Measurements from ENCODE around the gene GALNS. TPM values are rescaled to one million over a fixed set of nuclear protein-coding genes. Genes with fewer than 3 reads are reported as not detected.

GALNS gene
- total and polyA plus RNA-seq, 2 of the 4 experiments (the other 2 are of a cell fraction): 7.2 to 32.5 TPM

- Histone ChIP-seq H3K79me1 (ENCODE audit: low read depth in 1 of 2, low read length in 2 of 2) (no peaks in the 10 kb centered on the region; a peak in 1 of 4 replicates), H3K56ac (ENCODE audit: extremely low read depth, insufficient read depth, low read length) (no peak overlapping the region), H4K91ac (ENCODE audit: insufficient read depth, low read depth, low read length) (no peak overlapping the region), H3K27me3 (ENCODE audit: control insufficient read depth, insufficient read depth, low read length) (no peaks in the 10 kb centered on the region), H3K4me2 (ENCODE audit: low read depth, low read length) (no peak overlapping the region), H3K9me3 (ENCODE audit: control insufficient read depth, insufficient read depth, low read length) (no peaks in the 10 kb centered on the region), H2BK15ac (ENCODE audit: low read depth, low read length) (no peak overlapping the region), H2AFZ (replicated peaks; ENCODE audit: low read length, poor library complexity) (no peak overlapping the region), H2BK20ac (ENCODE audit: low read depth, low read length) (no peak overlapping the region), H2BK5ac (ENCODE audit: low read depth, low read length, poor library complexity, severe bottlenecking) (no peak overlapping the region), H4K20me1 (ENCODE audit: insufficient read depth, low read length) (peaks cover 6% of the 10 kb centered on the region; the same call in 1 of the 2 replicates), H3K4me3 (ENCODE audit: insufficient read depth, low read depth, low read length) (no peak overlapping the region), H3K36me3 (ENCODE audit: control insufficient read depth, insufficient read depth, low read length) (peaks cover 35% of the 10 kb centered on the region), H4K5ac (ENCODE audit: low read depth, low read length) (no peak overlapping the region), H2AK5ac (ENCODE audit: low read depth, low read length) (no peak overlapping the region), H3K18ac (ENCODE audit: low read depth, low read length) (no peak overlapping the region), H2BK120ac (ENCODE audit: low read depth, low read length) (no peak overlapping the region), H3K14ac (replicated peaks; ENCODE audit: low read depth, low read length) (no peak overlapping the region), H3K27ac (ENCODE audit: insufficient read depth, low read length) (no peak overlapping the region), H2AK9ac (replicated peaks; ENCODE audit: low read depth, low read length, poor library complexity) (no peak overlapping the region), H3K23ac (ENCODE audit: low read depth, low read length) (no peak overlapping the region), H3K4ac (ENCODE audit: low read depth, low read length) (no peak overlapping the region), H3K9ac (ENCODE audit: low read depth, low read length) (no peak overlapping the region), H4K8ac (ENCODE audit: low read depth in 2 of 2, low read length in 2 of 2) (no peak overlapping the region), H3K9me1 (ENCODE audit: insufficient read depth, low read length) (no peaks in the 10 kb centered on the region), H3K4me1 (ENCODE audit: control insufficient read depth, insufficient read depth, low read length) (no peaks in the 10 kb centered on the region)
- WGBS, 2 experiments (ENCODE audit: extremely low coverage in 2 of 2, insufficient read length in 1 of 2): 93% methylated on average over 16 of the region's 20 CpGs; no CpG with 5 or more reads in 1 of the 2 experiments
- BruUV-seq (replicated peaks): no TSS peak
- dilution Hi-C loops (cut with HindIII; ENCODE audit: low sequenced_read_pairs, unreplicated experiment) (no loop called here), in situ Hi-C loops (cut with MboI; ENCODE audit: low sequenced_read_pairs) (no loop called here), intact Hi-C loops (cut with micrococcal nuclease) (no loop called here)
- TF ChIP-seq BHLHE40 (IDR thresholded peaks at IDR 0.05; ENCODE audit: low read depth, low read length) (no peak), CEBPB (IDR thresholded peaks at IDR 0.05; ENCODE audit: low read depth, low read length) (no peak), RAD21 (IDR thresholded peaks at IDR 0.05; ENCODE audit: low read length) (no peak), RCOR1 (IDR thresholded peaks at IDR 0.05; ENCODE audit: insufficient replicate concordance, low read length) (no peak), NFE2L2 (IDR thresholded peaks at IDR 0.05; ENCODE audit: low read depth, low read length) (no peak), MXI1 (IDR thresholded peaks at IDR 0.05; ENCODE audit: borderline replicate concordance, low read depth, low read length) (no peak), USF2 (IDR thresholded peaks at IDR 0.05; ENCODE audit: low read depth, low read length) (no peak), CHD1 (IDR thresholded peaks at IDR 0.05; ENCODE audit: low read depth, low read length) (no peak), POLR2A (IDR thresholded peaks at IDR 0.05; ENCODE audit: low read depth, low read length) (no peak), SMC3 (IDR thresholded peaks at IDR 0.05; ENCODE audit: low read depth, low read length) (no peak), CTCF (conservative IDR thresholded peaks at IDR 0.05; ENCODE audit: low read depth, low read length) (no peak), MAFK (IDR thresholded peaks at IDR 0.05; ENCODE audit: low read depth, low read length) (no peak), ELK1 (IDR thresholded peaks at IDR 0.05; ENCODE audit: borderline replicate concordance, low read depth, low read length) (no peak), FOS (IDR thresholded peaks at IDR 0.05; ENCODE audit: low read depth, low read length) (no peak), MAZ (IDR thresholded peaks at IDR 0.05; ENCODE audit: borderline replicate concordance, low read depth, low read length) (no peak)
- ChIA-PET POLR2A (ENCODE audit: unreplicated experiment) (no interaction called here), CTCF (no interaction called here)
- no peak for ATAC-seq (ENCODE audit: low read depth)
- no peak for DNase-seq
These were observed 18.9 kb downstream of the GALNS start for GRCh38 chr16:88837806-88838205.

Data from IMR-90 (cell line).